ENCODE results near the gene AIF1L.

Gene AIF1L

GRCh38 chr9:131076347-131077195, 19.8 kb upstream of the AIF1L start:
- DNase-seq (ENCODE audit: low spot score), result no peak

GRCh38 chr9:131078427-131079366, 17.6 kb upstream of the AIF1L start:
- DNase-seq (ENCODE audit: low spot score), result no peak

GRCh38 chr9:131080589-131080988, 15.7 kb upstream of the AIF1L start:
- no peak for DNase-seq (ENCODE audit: low spot score)

GRCh38 chr9:131081868-131082267, 14.5 kb upstream of the AIF1L start:
- no peak for DNase-seq (ENCODE audit: low spot score)

- no peak for DNase-seq (ENCODE audit: low spot score)
Measured at GRCh38 chr9:131082774-131083512, 13.4 kb upstream of the AIF1L start.

- DNase-seq (ENCODE audit: low spot score), result no peak
Measured at GRCh38 chr9:131084661-131085369, 11.5 kb upstream of the AIF1L start.

- no peak for DNase-seq (ENCODE audit: low spot score)
Measured at GRCh38 chr9:131085370-131086122, 10.8 kb upstream of the AIF1L start.

GRCh38 chr9:131087354-131087893, 8.9 kb upstream of the AIF1L start:
- no peak for DNase-seq (ENCODE audit: low spot score)

GRCh38 chr9:131090025-131090787, 6.1 kb upstream of the AIF1L start:
- DNase-seq (ENCODE audit: low spot score), result no peak

GRCh38 chr9:131091352-131091992, 4.9 kb upstream of the AIF1L start:
- DNase-seq (ENCODE audit: low spot score), result no peak

GRCh38 chr9:131092030-131092429, 4.3 kb upstream of the AIF1L start:
- no peak for DNase-seq (ENCODE audit: low spot score)

GRCh38 chr9:131092548-131093440, 3.5 kb upstream of the AIF1L start:
- no peak for DNase-seq (ENCODE audit: low spot score)

- no peak for DNase-seq (ENCODE audit: low spot score)
Measured at GRCh38 chr9:131094015-131094414, 2.3 kb upstream of the AIF1L start.

GRCh38 chr9:131094622-131095021, 1.7 kb upstream of the AIF1L start:
- DNase-seq (ENCODE audit: low spot score), result no peak

GRCh38 chr9:131095666-131096268, 564 bp upstream of the AIF1L start:
- no peak for DNase-seq (ENCODE audit: low spot score)

GRCh38 chr9:131097126-131097947, 1.0 kb downstream of the AIF1L start:
- no peak for DNase-seq (ENCODE audit: low spot score)

GRCh38 chr9:131097948-131098278, 1.6 kb downstream of the AIF1L start:
- no peak for DNase-seq (ENCODE audit: low spot score)

All from putamen (tissue), 1 donor.